Measurements from ENCODE around the gene PLB1.
A peak's percentile ranks its signal among the peaks of the same experiment; 100 is the strongest.

The PLB1 gene

DNA sequence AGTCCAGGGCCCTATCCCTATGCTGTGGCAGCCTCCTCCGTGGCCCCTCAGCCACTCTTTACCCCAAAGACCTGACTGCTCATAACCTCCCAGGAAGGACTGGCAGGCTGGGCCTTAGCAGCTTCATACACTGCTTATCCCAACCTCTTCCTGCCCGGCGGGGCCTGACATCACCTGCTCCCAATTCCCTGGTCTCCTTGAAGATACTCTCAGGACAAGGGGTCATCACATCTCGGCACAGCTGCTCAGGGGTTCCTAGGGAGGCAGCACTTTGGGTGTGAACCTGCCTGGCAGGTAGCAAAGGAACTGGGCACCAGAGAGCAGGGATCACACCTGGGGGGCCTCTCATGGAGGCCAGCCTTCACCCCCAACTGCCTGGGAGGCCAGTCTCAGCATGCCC is 68.5 kb downstream of the PLB1 start:
- no peak for DNase-seq (ENCODE audit: low read depth)

DNA sequence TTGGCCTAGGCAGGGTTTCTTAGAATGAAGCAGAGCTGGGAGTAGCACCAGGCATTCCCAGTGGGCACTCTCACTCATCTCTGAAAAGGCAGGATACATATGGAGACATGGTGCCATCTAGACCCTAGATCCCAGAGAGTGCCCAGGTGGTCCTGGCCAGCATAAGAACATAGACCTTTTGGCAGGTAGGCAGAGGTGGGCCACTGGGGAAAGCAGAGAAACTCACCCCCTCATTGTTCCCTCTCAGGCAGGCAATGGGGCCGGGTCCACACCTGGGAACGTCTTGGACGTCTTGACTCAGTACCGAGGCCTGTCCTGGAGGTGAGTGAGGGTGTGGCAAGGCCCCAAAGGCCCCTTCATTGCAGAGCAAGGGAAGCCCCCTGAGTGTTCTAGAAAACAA is 69.2 kb downstream of the PLB1 start:
- no peak for DNase-seq (ENCODE audit: low read depth)

DNA sequence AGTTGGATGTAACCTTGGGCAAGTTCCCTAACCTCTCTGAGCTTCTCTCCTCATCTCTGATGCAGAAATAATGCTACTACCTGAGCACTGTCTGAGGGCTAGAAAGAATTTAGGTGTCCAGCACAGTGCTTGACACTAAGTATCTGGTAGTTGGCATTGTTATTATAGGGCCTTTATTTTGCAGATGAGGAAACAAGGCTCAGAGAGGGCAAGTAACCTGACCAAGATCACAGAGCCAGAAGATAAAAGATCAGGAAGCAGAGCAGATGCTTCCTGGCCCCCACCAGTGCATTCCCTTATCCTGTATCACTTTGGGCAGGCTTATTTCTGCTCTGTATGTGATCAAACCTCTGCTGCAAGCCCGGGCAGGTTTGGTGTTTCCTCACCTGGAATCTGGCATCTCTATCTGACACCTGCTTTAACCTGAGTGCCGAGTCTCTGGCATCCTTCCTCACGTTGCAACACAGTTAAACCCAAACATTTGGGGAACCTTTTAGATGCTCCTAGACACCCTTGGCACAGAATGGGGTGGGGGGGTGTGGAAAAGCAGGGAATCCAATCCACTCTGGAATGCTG is 69.9 kb downstream of the PLB1 start:
- DNase-seq (ENCODE audit: low read depth), result no peak

DNA sequence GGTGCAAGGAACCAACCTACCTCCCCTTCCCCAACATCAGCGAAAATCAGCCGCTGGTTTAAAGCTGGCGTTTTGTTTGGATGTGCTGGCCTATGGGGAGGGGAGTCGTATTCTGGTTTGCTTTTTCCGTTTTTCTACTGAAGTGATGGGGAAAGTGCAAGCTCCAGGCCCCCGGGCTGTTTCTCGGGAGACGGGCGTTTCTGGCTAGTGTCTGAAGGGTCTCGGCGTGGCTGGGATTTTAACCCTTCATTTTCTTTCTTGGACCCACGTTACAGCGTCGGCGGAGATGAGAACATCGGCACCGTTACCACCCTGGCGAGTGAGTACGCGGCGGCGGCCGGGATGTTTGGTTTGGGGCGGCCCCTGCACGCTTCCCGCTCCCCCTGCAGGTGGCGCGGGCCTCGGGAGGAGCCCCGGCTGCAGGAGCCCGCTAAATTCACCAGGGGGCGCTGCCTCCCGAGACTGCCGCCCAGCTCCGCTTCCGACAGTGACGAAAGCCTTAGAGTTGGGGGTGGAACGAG is 70.7 kb downstream of the PLB1 start:
- DNase-seq (ENCODE audit: low read depth), result peak; percentile 71

- no peak for DNase-seq (ENCODE audit: low read depth)
Measured at GRCh38 chr2:28567061-28567471, 71.2 kb downstream of the PLB1 start.

GRCh38 chr2:28568036-28568435 is 72.2 kb downstream of the PLB1 start:
- no peak for DNase-seq (ENCODE audit: low read depth)

- no peak for DNase-seq (ENCODE audit: low read depth)
Measured at GRCh38 chr2:28568533-28568932, 72.7 kb downstream of the PLB1 start.

- no peak for DNase-seq (ENCODE audit: low read depth)
Measured at GRCh38 chr2:28570431-28570830, 74.6 kb downstream of the PLB1 start.

DNA sequence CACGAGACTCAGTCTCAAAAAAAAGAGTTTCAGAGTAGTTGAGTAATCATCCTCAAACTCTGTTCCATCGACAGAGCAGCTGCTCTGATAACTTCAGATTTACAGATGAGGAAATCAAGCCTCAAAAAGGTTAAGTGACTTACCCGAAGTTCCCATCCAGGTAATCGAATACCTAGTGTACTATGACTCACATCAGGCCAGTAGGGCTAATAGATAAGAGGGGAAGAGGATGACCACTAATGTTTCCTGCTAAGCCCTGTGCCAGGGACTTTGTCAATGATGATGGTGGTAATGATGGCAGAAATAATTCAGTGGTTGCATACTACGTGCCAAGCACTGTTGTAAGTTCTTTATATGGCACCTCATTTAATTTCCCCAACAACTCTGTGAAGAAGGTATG is 80.9 kb downstream of the PLB1 start:
- DNase-seq (ENCODE audit: low read depth), result no peak

DNA sequence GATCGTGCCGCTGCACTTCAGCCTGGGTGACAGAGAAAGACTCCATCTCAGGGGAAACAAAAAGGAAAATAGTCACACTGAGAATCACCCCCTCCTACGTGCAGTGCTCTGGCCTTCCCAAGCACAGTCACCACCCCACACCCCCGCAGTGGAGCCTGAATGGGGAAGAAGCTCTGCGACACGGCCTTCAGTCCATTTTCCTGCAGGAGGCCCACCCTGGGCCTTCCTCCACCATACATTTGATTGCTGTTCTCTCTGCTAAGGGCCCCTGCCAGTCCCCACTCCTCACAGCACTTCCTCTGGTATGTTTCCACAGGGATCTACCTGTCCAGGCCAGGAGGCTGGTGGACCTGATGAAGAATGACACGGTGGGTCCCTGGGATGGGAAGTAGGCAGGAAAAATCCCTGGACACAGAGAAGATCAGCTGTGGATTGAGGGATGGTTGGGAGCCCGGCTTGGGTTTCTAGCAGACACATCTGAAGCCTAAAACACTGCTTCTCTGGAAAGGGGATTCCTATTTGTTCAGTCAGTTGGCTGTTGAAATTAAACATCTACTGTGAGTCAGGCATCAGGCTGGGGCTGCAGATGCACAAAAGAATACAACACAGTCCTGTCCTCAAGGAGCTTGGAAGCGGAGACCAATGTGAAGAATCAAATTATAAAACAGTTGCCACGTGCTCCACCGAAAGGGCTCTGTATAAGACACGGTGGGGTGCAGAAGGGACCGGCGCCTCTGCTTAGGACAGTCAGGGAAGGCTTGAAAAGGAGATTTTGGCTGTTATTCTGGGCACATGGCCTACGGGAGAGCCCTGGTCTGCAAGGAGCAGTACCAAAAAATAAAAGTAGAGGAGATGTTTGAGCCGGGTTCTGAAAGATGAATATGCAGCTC is 82.2 kb downstream of the PLB1 start:
- DNase-seq (ENCODE audit: low read depth), result no peak

DNA sequence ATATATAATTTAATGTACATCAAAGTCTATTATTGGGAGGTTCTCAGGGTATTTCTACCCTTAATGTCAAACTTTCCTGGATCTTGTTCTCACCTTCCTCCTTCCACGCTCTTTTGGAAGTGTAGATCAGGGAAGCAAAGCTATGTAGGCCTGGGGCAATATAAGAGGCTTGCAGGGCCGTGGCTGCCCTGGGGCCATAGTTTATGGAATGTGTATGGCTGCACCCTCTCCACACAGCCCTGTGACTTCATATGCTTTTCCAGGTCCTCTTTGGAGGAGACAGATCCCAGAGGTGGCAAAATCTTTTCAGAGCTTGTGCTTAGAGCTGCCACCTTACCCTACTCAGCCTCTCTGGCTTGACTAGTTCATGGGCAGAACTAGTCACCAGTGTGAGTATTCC is 82.9 kb downstream of the PLB1 start:
- DNase-seq (ENCODE audit: low read depth), result no peak

DNA sequence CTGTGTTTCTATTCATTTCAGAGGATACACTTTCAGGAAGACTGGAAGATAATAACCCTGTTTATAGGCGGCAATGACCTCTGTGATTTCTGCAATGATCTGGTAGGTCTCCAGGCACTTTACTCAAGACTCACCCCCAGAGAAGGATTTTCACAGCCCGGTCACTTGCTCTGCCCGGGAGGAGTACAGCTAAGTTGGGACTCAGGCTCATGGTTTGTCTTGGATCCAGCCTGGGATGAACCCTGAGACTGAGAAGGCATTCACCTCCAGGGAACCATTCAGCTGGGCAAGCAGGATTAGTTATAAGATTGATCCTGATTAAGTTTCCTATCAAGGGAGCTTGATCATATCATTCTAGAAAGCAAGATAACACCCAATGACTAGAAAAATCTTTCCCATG is 83.7 kb downstream of the PLB1 start:
- no peak for DNase-seq (ENCODE audit: low read depth)

DNA sequence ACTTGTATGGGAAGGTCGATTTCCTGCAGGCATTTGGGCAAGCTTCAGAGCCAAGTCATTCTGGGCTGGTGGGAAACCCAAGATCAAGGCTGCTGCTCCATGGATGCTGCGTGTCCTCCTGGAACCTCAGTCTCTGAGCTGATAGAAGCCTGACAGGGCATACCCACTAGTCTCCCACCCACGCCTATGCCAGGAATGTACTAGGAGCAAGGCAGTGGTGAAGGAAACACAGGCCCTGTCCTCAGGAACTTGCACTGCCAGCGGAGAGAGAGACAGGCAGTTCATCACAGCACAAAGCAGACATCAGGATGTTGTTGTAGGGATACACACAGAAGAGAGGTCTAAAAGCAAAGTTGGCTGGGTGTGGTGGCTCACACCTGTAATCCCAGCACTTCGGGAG is 84.2 kb downstream of the PLB1 start:
- DNase-seq (ENCODE audit: low read depth), result no peak

DNA sequence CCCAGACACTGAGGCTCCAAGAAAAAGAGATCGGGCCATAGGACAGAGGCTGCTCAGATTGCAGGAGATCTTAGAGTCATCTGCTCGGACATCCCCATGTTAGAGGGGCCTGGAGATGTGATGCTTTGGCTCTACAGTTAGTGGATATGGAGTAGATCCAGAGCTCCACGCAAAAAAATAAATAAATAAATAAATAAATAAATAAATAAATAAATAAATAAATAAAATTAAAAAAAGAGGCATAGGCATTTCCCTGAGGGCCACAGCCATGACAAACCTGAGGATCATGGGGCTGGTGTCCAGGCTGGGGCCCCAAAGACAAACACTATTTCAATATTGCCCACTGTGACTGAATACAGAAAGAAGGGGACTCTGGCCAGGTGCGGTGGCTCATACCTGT is 85.5 kb downstream of the PLB1 start:
- no peak for DNase-seq (ENCODE audit: low read depth)

GRCh38 chr2:28582152-28582551 is 86.3 kb downstream of the PLB1 start:
- no peak for DNase-seq (ENCODE audit: low read depth)

DNA sequence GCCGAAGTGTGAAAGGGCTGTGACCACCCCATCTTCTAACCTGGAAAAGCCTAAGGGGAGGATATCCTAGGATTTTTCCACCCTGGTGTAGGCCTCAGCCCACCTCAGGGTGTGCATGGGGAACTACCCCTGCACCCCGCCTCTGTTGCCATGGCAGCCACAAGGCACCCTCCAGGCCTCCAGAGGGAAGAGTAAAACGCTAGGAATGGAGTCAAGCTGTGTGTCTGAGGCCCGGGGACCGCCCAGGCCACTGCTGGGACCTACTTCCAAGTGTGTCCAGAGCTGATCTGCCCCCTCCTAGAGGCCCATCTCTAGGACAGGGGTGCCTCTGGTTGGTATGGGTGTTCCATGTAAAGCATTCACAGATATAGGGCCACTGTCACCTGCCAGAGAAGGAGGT is 86.7 kb downstream of the PLB1 start:
- no peak for DNase-seq (ENCODE audit: low read depth)

GRCh38 chr2:28583899-28584553 is 88.2 kb downstream of the PLB1 start:
- DNase-seq (ENCODE audit: low read depth), result peak; percentile 87

DNA sequence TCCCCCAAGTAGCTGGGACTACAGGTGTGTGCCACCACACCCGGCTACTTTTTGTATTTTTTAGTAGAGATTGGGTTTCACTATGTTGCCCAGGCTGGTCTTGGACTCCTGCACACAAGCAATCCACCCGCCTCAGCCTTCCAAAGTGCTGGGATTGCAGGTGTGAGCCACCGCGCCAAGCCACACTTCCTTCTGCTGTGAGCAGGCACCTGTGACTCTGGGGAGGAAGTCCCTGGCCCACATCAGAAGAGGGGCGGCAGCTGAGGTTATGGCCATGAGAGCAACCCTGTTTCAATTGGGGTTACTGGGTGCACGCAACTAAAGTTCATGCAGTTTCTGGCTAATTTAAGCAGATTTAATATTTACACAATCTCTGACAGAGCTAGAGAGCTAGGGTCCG is 91.0 kb downstream of the PLB1 start:
- DNase-seq (ENCODE audit: low read depth), result no peak

DNA sequence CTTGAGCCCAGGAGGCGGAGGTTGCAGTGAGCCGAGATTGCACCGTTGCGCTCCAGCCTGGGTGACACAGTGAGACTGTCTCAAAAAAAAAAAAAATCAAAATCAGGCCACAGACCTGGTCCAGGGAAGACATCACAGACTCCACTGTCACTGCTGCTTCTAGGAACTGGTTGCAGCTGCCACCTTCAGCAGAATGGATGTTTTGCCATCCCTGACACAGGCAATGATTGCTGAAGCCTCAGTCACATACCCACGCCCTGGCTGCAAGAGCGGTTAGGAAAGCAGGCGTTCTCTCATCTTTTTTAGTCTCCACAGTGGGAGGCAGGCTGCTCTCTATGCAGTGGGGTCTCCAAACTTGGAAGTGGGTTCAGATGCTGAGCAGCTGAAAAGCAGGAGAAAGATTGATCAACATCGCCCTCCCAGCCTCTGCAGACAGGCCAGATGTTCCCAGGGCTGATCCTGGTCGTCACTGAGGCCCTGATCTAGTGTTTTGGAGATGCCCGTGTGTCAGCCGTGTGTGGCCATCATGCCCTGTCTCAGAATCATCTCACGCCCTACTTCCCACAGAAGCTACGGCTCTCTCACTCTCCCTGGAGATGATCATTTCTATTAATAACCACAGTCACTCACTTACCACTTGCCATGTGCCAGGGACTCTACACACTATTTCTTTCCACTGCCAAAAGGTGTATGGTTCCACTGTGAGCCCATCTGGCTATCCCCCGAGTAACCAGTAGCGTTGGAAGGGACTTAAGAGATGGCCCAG is 91.8 kb downstream of the PLB1 start:
- no peak for DNase-seq (ENCODE audit: low read depth)

- no peak for DNase-seq (ENCODE audit: low read depth)
Measured at GRCh38 chr2:28588292-28588670, 92.4 kb downstream of the PLB1 start.

GRCh38 chr2:28589746-28590463 is 94.0 kb downstream of the PLB1 start:
- DNase-seq (ENCODE audit: low read depth), result no peak
